Caki2 (cell line): ENCODE results near the gene ALPG. TPM values are rescaled to one million over a fixed set of nuclear protein-coding genes. Genes with fewer than 3 reads are reported as not detected.
"Not testable (repeated sequence)": the region's sequence is repeated elsewhere in the genome, so short reads cannot be mapped to it uniquely, and the experiment has no call there.

ENCODE experiments used
- DNase-seq: peaks from one replicate; pipeline ENCODE4 v3.0.0-alpha.2; 2015; ENCODE audit warnings: low read depth
- in situ Hi-C: cut with HindIII; loops from 2 replicates; pipeline ENCODE4 v1.10.0; 2016; ENCODE audit warnings: low sequenced_read_pairs, low pct_unique_long_range_greater_than_20kb, mixed read lengths
- total RNA-seq: library from RNA; depleted of rRNA; stranded (reverse); fragments of >200 nt; shearing (Covaris generic); gene quantifications from 2 replicates; pipeline ENCODE4 v1.2.3, GENCODE V29; 2014; ENCODE audit warnings: low replicate concordance

ALPG gene
- total RNA-seq, 1 experiment from 2014 or later, result not detected

- in situ Hi-C loops, result no loop called here
- no peak for DNase-seq
Observed at GRCh38 chr2:232387451-232388171, 19.0 kb upstream of the ALPG start.

GRCh38 chr2:232388324-232388891 lies 18.2 kb upstream of the ALPG start:
- no peak for DNase-seq
- in situ Hi-C loops, result no loop called here

GRCh38 chr2:232389327-232389726 lies 17.3 kb upstream of the ALPG start:
- DNase-seq, result peak; percentile 4
- in situ Hi-C loops, result no loop called here

GRCh38 chr2:232390661-232391060 lies 16.0 kb upstream of the ALPG start:
- in situ Hi-C loops, result no loop called here
- no peak for DNase-seq

GRCh38 chr2:232393556-232393955 lies 13.1 kb upstream of the ALPG start:
- in situ Hi-C loops, result no loop called here
- no peak for DNase-seq

- in situ Hi-C loops, DNase-seq: not testable (repeated sequence)
Observed at GRCh38 chr2:232394431-232394830, 12.2 kb upstream of the ALPG start.

- no peak for DNase-seq
- in situ Hi-C loops, result no loop called here
Observed at GRCh38 chr2:232395586-232395985, 11.1 kb upstream of the ALPG start.

GRCh38 chr2:232396683-232397082 lies 10.0 kb upstream of the ALPG start:
- in situ Hi-C loops, result no loop called here
- DNase-seq, result no peak

GRCh38 chr2:232398293-232399034 lies 8.2 kb upstream of the ALPG start:
- in situ Hi-C loops, result no loop called here
- DNase-seq, result no peak

GRCh38 chr2:232400256-232401015 lies 6.2 kb upstream of the ALPG start:
- in situ Hi-C loops, result no loop called here
- no peak for DNase-seq

GRCh38 chr2:232402518-232402917 lies 4.1 kb upstream of the ALPG start:
- no peak for DNase-seq
- in situ Hi-C loops, result no loop called here

GRCh38 chr2:232405943-232406510 lies 617 bp upstream of the ALPG start:
- in situ Hi-C loops, result no loop called here
- no peak for DNase-seq

- DNase-seq, in situ Hi-C loops: not testable (repeated sequence)
Observed at GRCh38 chr2:232407428-232408150, 945 bp downstream of the ALPG start.

GRCh38 chr2:232408269-232408668 lies 1.6 kb downstream of the ALPG start:
- in situ Hi-C loops, DNase-seq: not testable (repeated sequence)

- DNase-seq, in situ Hi-C loops: not testable (repeated sequence)
Observed at GRCh38 chr2:232409617-232410016, 3.0 kb downstream of the ALPG start.

- in situ Hi-C loops, result no loop called here
- DNase-seq, result no peak
Observed at GRCh38 chr2:232410238-232410900, 3.7 kb downstream of the ALPG start.

- no peak for DNase-seq
- in situ Hi-C loops, result no loop called here
Observed at GRCh38 chr2:232411901-232412629, 5.4 kb downstream of the ALPG start.
